Activated B cell treated with CpG ODN at 0.5 μM for 24 hours (primary cell): Measurements from ENCODE around the gene ACTL6A. TPM values are rescaled to one million over a fixed set of nuclear protein-coding genes. Genes with fewer than 3 reads are reported as not detected.

Source experiments
- ATAC-seq: fragments of 200-7000 bp; cut with Tn5 transposase; one replicate; pipeline ENCODE4 v1.10.0; 2021; ENCODE audit warnings: low read depth, mild to moderate bottlenecking, moderate library complexity
- CTCF ChIA-PET: fragments of 350-600 bp; sonication (Branson Sonifier 250); formaldehyde crosslinking; loops from one replicate; lab custom pipeline; 2021; ENCODE audit warnings: antibody characterized with exemption; lab: Charles Lee
- POLR2A ChIA-PET: fragments of 350-600 bp; sonication (Branson Sonifier 250); formaldehyde crosslinking; loops from one replicate; lab custom pipeline; 2021; ENCODE audit warnings: antibody characterized with exemption; lab: Charles Lee
- DNase-seq: peaks from one replicate; pipeline ENCODE4 v3.0.0; 2022
- H3K27ac Mint-ChIP-seq: one replicate; pipeline ENCODE4 v1.8.0; 2020; ENCODE audit warnings: mixed read lengths
- H3K27me3 Mint-ChIP-seq: one replicate; pipeline ENCODE4 v1.8.0; 2021; ENCODE audit warnings: mixed read lengths
- H3K36me3 Mint-ChIP-seq: one replicate; pipeline ENCODE4 v1.8.0; 2021; ENCODE audit warnings: low read depth, mixed read lengths
- H3K4me1 Mint-ChIP-seq: one replicate; pipeline ENCODE4 v1.8.0; 2021; ENCODE audit warnings: mixed read lengths
- H3K4me3 Mint-ChIP-seq: one replicate; pipeline ENCODE4 v1.8.0; 2020; ENCODE audit warnings: mild to moderate bottlenecking, mixed read lengths
- H3K9me3 Mint-ChIP-seq: one replicate; pipeline ENCODE4 v1.8.0; 2020; ENCODE audit warnings: mixed read lengths
- CTCF ChIP-seq: fragments of 200-600 bp; IDR thresholded peaks from one replicate; pipeline ENCODE4 v1.8.0; 2022; ENCODE audit warnings: antibody characterized with exemption, mild to moderate bottlenecking
- intact Hi-C: fragments of 100-400 bp; cut with micrococcal nuclease; formaldehyde crosslinking; loops from one replicate; pipeline ENCODE4 v1.15.1; 2024
- total RNA-seq: library from RNA; stranded (reverse); gene quantifications from 2 replicates; pipeline ENCODE4 v1.2.3, GENCODE V29; 2022

The ACTL6A gene
- total RNA-seq, 1 donor from 2014 or later: 55.0 TPM

DNA sequence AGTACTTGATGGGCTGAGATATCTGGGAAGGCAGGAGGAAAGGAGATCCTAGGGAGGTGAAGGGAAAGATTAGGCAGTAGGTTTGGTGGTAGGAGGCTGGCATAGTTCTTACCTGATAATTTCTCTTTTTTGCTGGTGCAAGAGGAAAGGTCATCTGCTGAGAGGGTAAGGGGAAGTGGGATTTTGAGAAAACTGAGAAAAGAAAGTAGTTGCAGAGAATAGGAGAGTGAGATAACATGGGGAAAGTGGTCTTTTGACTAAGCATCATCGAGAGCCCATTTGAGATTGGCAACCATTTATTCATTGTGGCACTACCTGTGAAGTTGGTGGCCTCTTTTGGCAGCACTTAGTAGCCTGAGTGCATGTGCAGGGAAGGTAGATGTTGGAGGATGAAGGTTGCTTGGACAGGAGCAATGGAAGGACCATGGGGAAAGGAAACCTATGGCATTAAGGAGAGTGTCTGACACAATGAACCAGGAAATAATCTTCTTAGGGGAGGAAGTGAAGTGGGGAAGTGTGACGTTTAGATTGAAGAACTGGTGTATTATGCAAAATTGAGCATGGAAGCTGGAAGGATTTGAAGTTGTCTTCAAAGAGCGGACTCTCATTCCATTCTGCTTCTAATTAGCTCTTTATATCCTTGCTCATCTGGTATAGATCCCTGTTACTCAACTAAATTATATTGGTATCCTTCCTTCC, 68.2 kb downstream of the ACTL6A start:
- intact Hi-C loops: no loop called here
- no peaks in the 10 kb centered on the region for H3K4me1 Mint-ChIP-seq
- no peak for DNase-seq
- H3K9me3 Mint-ChIP-seq: no peaks in the 10 kb centered on the region
- H3K27me3 Mint-ChIP-seq: no peaks in the 10 kb centered on the region
- no peak for TF ChIP-seq CTCF
- ChIA-PET POLR2A (no interaction called here), CTCF (no interaction called here)
- H3K27ac Mint-ChIP-seq: no peak overlapping the region
- H3K4me3 Mint-ChIP-seq: no peak overlapping the region
- ATAC-seq: no peak
- peaks cover 7% of the 10 kb centered on the region for H3K36me3 Mint-ChIP-seq

Other genes starting within 250 kb of the ACTL6A start
- 37.1 and 41.4 TPM in 2 replicates for gene ZNF639, start 239.9 kb upstream of the ACTL6A start, total RNA-seq
- 64.9 and 65.3 TPM in 2 replicates for gene MFN1, start 215.2 kb upstream of the ACTL6A start, total RNA-seq
- gene GNB4, start 111.5 kb upstream of the ACTL6A start, total RNA-seq: 18.0 and 22.7 TPM in 2 replicates
- 38.6 and 44.3 TPM in 2 replicates for gene MRPL47, start 41.7 kb downstream of the ACTL6A start, total RNA-seq
- gene NDUFB5, start 41.9 kb downstream of the ACTL6A start, total RNA-seq: 63.5 and 67.3 TPM in 2 replicates
- 9.9 and 11.0 TPM in 2 replicates for gene USP13, start 90.1 kb downstream of the ACTL6A start, total RNA-seq